Lung microvascular endothelial cell (primary cell): ENCODE measurements around the gene KIRREL3. TPM values are rescaled to one million over a fixed set of nuclear protein-coding genes. Genes with fewer than 3 reads are reported as not detected.

Experiments
- DNase-seq, 2 donors: peaks; one replicate each; pipeline versions ENCODE4 v3.0.0 to v3.0.0-alpha.2; 2010; ENCODE audit warnings: low read depth in 2 of 2
- total RNA-seq: library from RNA; depleted of rRNA; stranded (reverse); fragments of >200 nt; gene quantifications from 2 replicates; pipeline ENCODE4 v1.2.1, GENCODE V29; 2014

The KIRREL3 gene
- total RNA-seq, result under 0.01 TPM in 1 of 2 replicates, not detected in the other

- no peak for DNase-seq
Measured at GRCh38 chr11:127000291-127000968, at the start of gene KIRREL3. TSS of gene KIRREL3 (minus strand) at chr11:127000770.

DNA sequence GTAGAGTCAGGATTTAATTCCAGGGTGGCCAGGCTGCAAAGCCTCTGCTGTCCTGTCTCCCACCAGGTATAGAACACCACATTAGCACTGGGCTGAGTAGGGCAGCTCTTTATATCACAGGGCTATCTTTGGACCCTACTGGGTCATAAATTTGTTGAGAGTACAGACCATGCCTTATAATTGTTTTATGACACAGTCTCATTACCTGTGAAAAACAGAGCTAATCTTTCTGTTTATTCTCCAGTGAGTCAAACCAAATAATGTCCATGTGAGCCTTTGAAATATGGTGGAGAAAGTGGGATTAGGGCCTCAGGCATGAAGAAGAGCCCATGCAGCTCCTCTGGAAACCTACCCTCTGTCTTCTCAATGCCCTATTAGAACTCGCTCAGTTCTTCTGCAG lies 49.6 kb upstream of the KIRREL3 start:
- DNase-seq, result no peak

DNA sequence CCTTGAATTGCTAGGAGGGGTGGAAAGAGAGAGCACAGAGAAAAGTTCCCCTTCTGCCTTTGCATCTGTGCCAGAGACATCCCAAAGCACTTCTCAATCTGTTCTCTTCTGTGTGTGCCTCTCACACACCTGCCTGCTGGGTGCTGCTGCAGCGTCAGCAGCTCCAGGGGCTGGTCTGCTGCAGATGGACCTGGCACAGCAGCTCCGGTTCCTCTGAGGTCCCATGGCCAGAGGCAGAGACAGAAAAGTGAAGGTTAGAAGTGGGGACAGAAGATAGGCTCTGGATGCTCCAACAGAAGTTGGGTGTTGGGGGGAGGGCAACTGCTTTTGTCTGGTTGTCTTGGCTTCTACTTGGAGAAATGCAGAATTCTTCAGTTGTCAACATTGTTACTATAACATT lies 48.9 kb upstream of the KIRREL3 start:
- no peak for DNase-seq

DNA sequence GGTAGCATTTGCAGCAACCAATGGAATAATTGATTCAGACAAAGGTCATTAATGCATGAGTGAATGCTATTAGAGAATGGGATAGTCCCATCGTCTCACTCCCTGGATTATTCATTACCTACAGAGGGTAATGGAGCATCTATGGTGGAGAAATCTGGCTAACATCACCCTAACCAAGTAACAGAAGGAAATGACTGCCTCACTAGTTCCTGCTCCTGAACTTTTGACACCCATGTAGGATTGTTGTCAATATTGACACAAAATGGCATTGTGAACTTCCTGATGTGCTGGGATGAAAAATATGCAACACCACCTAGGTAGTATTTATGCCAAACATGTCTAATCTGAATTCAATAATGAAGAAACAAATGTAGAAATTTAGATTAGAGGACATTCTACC lies 44.0 kb upstream of the KIRREL3 start:
- peak in 1 of 2 donors; percentile 11 for DNase-seq

- DNase-seq, result no peak
Measured at GRCh38 chr11:127042445-127042844, 41.9 kb upstream of the KIRREL3 start.

- DNase-seq, result no peak
Measured at GRCh38 chr11:127039591-127039990, 39.0 kb upstream of the KIRREL3 start.

DNA sequence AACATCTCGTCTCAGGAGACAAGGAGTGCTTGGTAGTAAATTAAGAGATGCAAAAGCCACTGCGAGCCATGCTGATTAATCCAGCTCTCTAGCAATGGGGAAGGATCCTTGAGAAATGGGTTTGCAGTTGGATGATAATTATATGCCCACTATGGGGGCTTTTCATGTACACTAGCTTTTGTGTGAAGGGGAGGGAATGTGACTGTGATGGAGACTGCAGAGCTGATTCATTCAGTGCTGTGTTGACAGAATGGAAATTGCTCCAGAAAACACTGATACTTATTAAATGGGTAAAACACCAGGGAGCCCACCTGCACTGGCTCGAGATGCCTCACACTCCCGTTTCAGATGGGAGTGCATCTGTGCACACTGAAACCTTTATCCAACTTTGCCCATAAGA lies 37.0 kb upstream of the KIRREL3 start:
- no peak for DNase-seq

GRCh38 chr11:127037001-127037400 lies 36.4 kb upstream of the KIRREL3 start:
- no peak for DNase-seq

GRCh38 chr11:127035824-127036223 lies 35.3 kb upstream of the KIRREL3 start:
- DNase-seq, result no peak

DNA sequence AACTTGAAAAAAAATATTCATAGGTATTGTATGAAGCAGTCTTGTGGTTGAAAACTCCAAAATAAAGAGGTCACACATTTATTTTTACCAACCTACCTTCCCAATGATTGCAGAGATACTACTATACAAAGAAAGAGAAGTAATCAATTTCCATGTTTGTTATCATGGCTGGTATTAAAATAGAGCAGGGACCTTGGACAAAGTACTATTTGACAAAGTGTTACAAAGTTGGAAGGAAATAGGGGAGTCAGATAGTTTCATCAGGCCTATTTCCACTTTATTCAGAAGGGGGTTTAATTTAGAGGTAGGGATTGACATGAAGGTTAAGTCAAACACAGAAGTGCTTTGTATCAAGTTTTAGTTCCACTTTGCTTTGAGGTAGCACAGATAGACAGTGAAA lies 34.4 kb upstream of the KIRREL3 start:
- DNase-seq, result no peak

DNA sequence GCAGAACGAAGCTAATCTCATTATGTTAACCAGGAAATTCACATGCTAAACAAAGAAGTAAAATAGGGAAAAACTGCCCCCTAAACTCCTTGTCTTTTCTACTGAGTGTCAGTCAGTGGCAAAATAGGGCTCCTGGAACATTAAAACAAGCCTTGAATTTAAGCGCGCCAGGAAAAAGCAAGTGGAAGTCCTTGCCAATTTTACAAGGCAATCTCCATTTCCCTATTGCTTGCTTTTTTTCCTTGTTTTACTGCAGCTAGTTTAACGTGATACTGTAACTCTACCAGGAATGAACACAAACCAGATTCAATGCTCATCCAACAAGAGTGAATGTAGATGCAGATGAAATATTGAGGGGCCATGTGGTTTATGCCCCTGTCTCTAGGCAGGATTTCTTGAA lies 28.1 kb upstream of the KIRREL3 start:
- DNase-seq, result no peak

GRCh38 chr11:127027789-127028188 lies 27.2 kb upstream of the KIRREL3 start:
- no peak for DNase-seq

- DNase-seq, result no peak
Measured at GRCh38 chr11:127027000-127027399, 26.4 kb upstream of the KIRREL3 start.

GRCh38 chr11:127023991-127024390 lies 23.4 kb upstream of the KIRREL3 start:
- DNase-seq, result no peak

- no peak for DNase-seq
Measured at GRCh38 chr11:127018683-127019279, 18.2 kb upstream of the KIRREL3 start.

GRCh38 chr11:127017482-127017881 lies 16.9 kb upstream of the KIRREL3 start:
- DNase-seq, result no peak

DNA sequence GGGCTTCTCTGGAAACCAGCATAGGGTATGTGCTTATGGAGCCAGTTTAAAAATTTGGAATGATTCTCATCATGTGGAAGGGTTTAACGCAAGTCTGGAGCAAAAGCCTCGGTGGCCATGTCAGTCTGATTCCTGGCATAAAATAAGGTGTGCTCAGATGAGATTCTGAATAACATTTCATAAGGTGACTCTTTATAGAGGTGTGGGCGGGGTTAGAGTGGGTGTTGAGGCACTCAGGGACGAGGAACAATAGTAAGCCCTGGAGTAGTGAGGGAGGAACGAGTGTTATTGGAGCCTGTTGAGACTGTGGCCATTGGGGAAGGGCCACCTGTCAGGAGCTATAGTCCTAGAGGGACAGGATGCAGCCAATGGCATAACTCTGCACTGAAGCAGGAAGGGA lies 13.0 kb upstream of the KIRREL3 start:
- no peak for DNase-seq

DNA sequence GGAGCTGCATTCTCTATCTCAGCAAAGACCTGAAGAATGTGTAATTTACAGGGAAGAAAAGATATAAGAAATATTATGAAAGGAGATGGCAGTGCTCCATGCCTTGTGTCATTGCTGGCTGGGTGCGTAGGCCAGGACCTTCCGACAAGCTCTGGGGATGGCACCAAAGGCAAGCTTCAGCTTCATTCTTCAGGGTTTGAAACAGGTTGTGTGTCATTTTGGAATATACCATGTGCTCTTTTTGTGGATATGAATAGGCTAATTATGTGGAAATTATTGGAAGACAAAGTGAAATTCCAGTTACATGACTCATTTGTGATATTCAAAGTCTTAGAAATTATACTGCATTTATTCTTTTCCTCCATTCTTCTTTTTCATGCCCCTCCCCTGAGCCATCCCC lies 5.7 kb upstream of the KIRREL3 start:
- no peak for DNase-seq

GRCh38 chr11:127003260-127003981 lies 2.9 kb upstream of the KIRREL3 start:
- peak in 1 of 2 donors; percentile 4 for DNase-seq

- DNase-seq, result no peak
Measured at GRCh38 chr11:127002669-127003259, 2.2 kb upstream of the KIRREL3 start.

DNA sequence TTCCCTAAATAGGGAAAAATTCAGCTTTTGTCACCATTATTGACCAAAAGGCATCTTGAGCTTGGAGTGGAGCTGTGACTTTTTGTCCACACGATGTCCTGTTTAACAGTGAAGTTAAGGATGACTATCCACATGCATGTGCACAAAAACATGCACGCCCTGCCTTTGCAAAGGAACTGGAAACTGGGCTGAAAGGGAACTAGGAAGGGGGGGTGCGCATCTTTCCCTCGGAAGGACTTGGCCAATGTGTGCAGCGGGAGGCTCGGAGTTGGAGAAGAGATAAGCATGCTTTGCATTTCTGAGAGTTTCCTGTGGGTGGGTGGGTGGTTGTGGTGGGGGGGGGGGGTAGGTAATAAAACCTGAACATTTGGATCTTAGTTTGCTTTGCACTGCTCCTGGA lies 411 bp upstream of the KIRREL3 start:
- no peak for DNase-seq

- DNase-seq, result no peak
Measured at GRCh38 chr11:126999366-126999765, 1.2 kb downstream of the KIRREL3 start.
